Mesenchymal stem cell (in vitro differentiated cells and primary cell): ENCODE measurements around the gene SAMHD1.

Experiments used
- DNase-seq: peaks from one replicate; pipeline ENCODE4 v3.0.0-alpha.2; 2013
- H2AFZ ChIP-seq: one replicate; pipeline ENCODE4 v1.6.1; 2013; ENCODE audit warnings: low read depth, mild to moderate bottlenecking, control low read depth, inconsistent platforms, low read length, moderate library complexity
- H2AK5ac ChIP-seq: 2 replicates; pipeline ENCODE4 v1.6.1; 2013; ENCODE audit warnings: low read length, moderate library complexity, mild to moderate bottlenecking, inconsistent platforms; ENCODE audit not compliant: severe bottlenecking
- H2BK120ac ChIP-seq: one replicate; pipeline ENCODE4 v1.6.1; 2013; ENCODE audit warnings: low read depth, mild to moderate bottlenecking, inconsistent platforms, low read length, moderate library complexity
- H2BK12ac ChIP-seq, 2 experiments: one replicate each; pipeline ENCODE4 v1.6.1; 2013; ENCODE audit warnings: inconsistent platforms in 2 of 2, low read length in 2 of 2, mild to moderate bottlenecking in 2 of 2, moderate library complexity in 2 of 2, control low read depth in 1 of 2
- H2BK15ac ChIP-seq: one replicate; pipeline ENCODE4 v1.6.1; 2013; ENCODE audit warnings: mild to moderate bottlenecking, low read depth, inconsistent platforms; ENCODE audit not compliant: poor library complexity, severe bottlenecking
- H2BK5ac ChIP-seq: 2 replicates; pipeline ENCODE4 v1.6.1; 2013; ENCODE audit warnings: low read depth, mild to moderate bottlenecking, low read length, control low read depth, inconsistent platforms; ENCODE audit not compliant: poor library complexity, severe bottlenecking
- H3K14ac ChIP-seq, 2 experiments: one replicate each; pipeline ENCODE4 v1.6.1; 2013; ENCODE audit warnings: inconsistent platforms in 2 of 2, low read length in 2 of 2, control low read depth in 1 of 2, mild to moderate bottlenecking in 1 of 2, moderate library complexity in 1 of 2
- H3K18ac ChIP-seq, 2 experiments: one replicate each; pipeline ENCODE4 v1.6.1; 2013; ENCODE audit warnings: inconsistent platforms in 2 of 2, low read length in 2 of 2, control low read depth in 1 of 2, low read depth in 1 of 2, mild to moderate bottlenecking in 1 of 2
- H3K23ac ChIP-seq, 2 experiments: one replicate each; pipeline ENCODE4 v1.6.1; 2013; ENCODE audit warnings: inconsistent platforms in 2 of 2, low read length in 2 of 2, mild to moderate bottlenecking in 2 of 2, moderate library complexity in 2 of 2, control low read depth in 1 of 2
- H3K27ac ChIP-seq: 2 replicates; pipeline ENCODE4 v1.5.1; 2013; ENCODE audit warnings: mild to moderate bottlenecking, moderate library complexity, low read length, control low read depth, inconsistent platforms; ENCODE audit not compliant: poor library complexity, severe bottlenecking
- H3K27me3 ChIP-seq, 2 experiments: 2 replicates each; pipeline versions ENCODE4 v1.6.1 to v1.7.0; 2013; ENCODE audit warnings: low read length in 2 of 2, mild to moderate bottlenecking in 2 of 2, moderate library complexity in 2 of 2, control low read depth in 1 of 2, inconsistent platforms in 1 of 2; ENCODE audit not compliant: control insufficient read depth in 1 of 2, insufficient read depth in 1 of 2
- H3K36me3 ChIP-seq, 2 experiments: 2 replicates each; pipeline versions ENCODE4 v1.6.1 to v1.7.0; 2013; ENCODE audit warnings: low read length in 2 of 2, control low read depth in 1 of 2, inconsistent platforms in 1 of 2, low read depth in 1 of 2, mild to moderate bottlenecking in 1 of 2; ENCODE audit not compliant: insufficient read depth in 2 of 2, control insufficient read depth in 1 of 2
- H3K4ac ChIP-seq, 2 experiments: one replicate each; pipeline ENCODE4 v1.6.1; 2013; ENCODE audit warnings: inconsistent platforms in 2 of 2, low read length in 2 of 2, mild to moderate bottlenecking in 2 of 2, moderate library complexity in 2 of 2, control low read depth in 1 of 2, low read depth in 1 of 2
- H3K4me1 ChIP-seq: 2 replicates; pipeline ENCODE4 v1.6.1; 2013; ENCODE audit warnings: low read depth, low read length, control low read depth; ENCODE audit not compliant: control insufficient read depth, insufficient read depth
- H3K4me2 ChIP-seq: 2 replicates; pipeline ENCODE4 v1.6.1; 2013; ENCODE audit warnings: low read length, mild to moderate bottlenecking, inconsistent platforms; ENCODE audit not compliant: poor library complexity, severe bottlenecking
- H3K4me3 ChIP-seq, 2 experiments: 2 replicates each; pipeline versions ENCODE4 v1.5.1 to v1.7.0; 2013; ENCODE audit warnings: low read length in 2 of 2, mild to moderate bottlenecking in 2 of 2, control low read depth in 1 of 2, low read depth in 1 of 2; ENCODE audit not compliant: insufficient read depth in 1 of 2
- H3K79me1 ChIP-seq: replicated peaks from 2 replicates; pipeline ENCODE4 v1.6.1; 2013; ENCODE audit warnings: mild to moderate bottlenecking, control low read depth, low read length, inconsistent platforms; ENCODE audit not compliant: poor library complexity, severe bottlenecking
- H3K9ac ChIP-seq: 2 replicates; pipeline ENCODE4 v1.7.0; 2013; ENCODE audit warnings: mild to moderate bottlenecking, low read length, moderate library complexity
- H3K9me3 ChIP-seq: 2 replicates; pipeline ENCODE4 v1.7.0; 2013; ENCODE audit warnings: mild to moderate bottlenecking, low read length; ENCODE audit not compliant: control insufficient read depth
- H4K8ac ChIP-seq: one replicate; pipeline ENCODE4 v1.6.1; 2013; ENCODE audit warnings: inconsistent platforms, mild to moderate bottlenecking, low read length, moderate library complexity
- H4K91ac ChIP-seq: one replicate; pipeline ENCODE4 v1.6.1; 2013; ENCODE audit warnings: mild to moderate bottlenecking, low read length, inconsistent platforms
- WGBS: methylation state at CpG from one replicate; pipeline ENCODE4 v1.1.7; 2013; ENCODE audit warnings: mixed read lengths; 5-methylcytosine and 5-hydroxymethylcytosine counted together

The SAMHD1 gene

DNA sequence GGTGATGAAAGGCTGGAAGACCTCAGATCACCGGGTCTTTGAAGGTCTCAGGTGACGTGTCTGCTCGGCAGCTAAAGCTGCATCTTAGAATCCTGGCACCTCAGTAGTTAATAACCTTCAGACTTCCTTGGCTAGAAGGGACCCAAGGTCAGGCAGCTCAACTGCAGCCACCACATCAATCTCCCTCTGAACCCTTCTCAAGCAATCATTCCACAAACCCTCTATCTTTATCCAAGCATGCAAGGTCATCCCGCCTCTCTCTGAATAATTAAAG, 92.3 kb downstream of the SAMHD1 start:
- no peak overlapping the region for H2BK5ac ChIP-seq
- no peak overlapping the region for H2AFZ ChIP-seq
- no peaks in the 10 kb centered on the region for H3K9me3 ChIP-seq
- no peak overlapping the region for H4K8ac ChIP-seq
- H3K18ac ChIP-seq, result no peak overlapping the region
- no peak overlapping the region for H3K27ac ChIP-seq
- H2BK120ac ChIP-seq, result no peak overlapping the region
- no peaks in the 10 kb centered on the region for H3K27me3 ChIP-seq
- 96% methylated on average over 4 of the region's 4 CpGs for WGBS
- no peak overlapping the region for H4K91ac ChIP-seq
- H3K23ac ChIP-seq, result no peak overlapping the region
- H3K4me2 ChIP-seq, result no peak overlapping the region
- H3K14ac ChIP-seq, result no peak overlapping the region
- H3K36me3 ChIP-seq, result peaks cover 15 to 24% of the 10 kb centered on the region in 2 experiments
- no peak overlapping the region for H2BK12ac ChIP-seq
- peaks cover 18% of the 10 kb centered on the region for H3K79me1 ChIP-seq
- no peak overlapping the region for H3K4ac ChIP-seq
- H2BK15ac ChIP-seq, result no peak overlapping the region
- H2AK5ac ChIP-seq, result no peak overlapping the region
- peak overlapping the region; percentile 27 for H3K9ac ChIP-seq
- peaks cover 63% of the 10 kb centered on the region for H3K4me1 ChIP-seq
- H3K4me3 ChIP-seq, result no peak overlapping the region
- no peak for DNase-seq

DNA sequence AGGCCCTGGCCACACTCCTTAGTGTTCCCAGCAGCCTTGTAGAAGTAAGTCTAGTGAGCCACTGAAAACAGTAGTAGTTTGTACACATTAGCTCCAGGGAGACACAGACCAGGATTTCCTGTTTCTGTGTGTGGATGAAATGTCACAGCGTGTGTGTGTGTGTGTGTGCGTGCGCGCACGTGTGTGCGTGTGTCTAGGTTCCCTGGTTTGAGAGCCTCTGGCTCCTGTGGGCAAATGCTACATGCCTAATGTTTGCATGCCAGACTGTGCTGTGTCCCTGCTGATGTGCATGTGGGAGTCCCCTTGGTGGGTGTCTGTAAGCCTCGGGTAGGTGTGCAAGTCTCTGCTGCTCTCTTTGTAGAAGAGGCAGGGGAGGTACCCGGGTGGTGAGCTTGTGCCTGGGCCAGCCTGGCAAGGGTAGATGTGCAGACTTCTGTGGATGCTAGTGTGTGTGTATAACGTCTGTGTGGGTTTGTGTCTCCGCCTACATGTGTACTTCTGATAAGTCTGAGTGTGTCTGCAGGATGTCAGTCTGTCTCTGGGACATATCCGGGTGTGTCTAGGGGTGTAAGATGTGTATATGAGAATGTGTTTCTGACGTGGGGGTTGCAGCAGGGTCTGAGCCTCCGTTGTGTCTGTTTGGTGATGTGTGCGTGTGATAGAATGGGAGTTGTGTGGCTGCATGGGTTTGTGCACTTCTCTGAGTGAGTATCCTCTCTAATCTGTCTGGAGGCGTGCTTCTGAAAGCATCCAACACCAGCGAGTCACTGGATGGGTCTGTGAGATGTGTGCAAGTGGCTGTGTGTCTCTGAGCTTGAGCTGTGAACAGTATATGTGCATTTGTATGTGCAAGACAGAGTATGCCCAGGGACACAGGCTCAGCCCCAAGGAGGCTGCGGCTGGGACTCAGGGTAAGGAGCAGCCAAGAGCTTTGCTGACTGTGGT, 94.5 kb downstream of the SAMHD1 start:
- Histone ChIP-seq H2BK5ac (no peak overlapping the region), H3K9me3 (no peaks in the 10 kb centered on the region), H3K9ac (peak overlapping the region; percentile 13), H3K14ac (peak overlapping the region in 1 of 2 experiments; percentile 89), H2BK12ac (peak overlapping the region; percentile 18 to 75), H3K4ac (peak overlapping the region in 1 of 2 experiments; percentile 19), H3K79me1 (peaks cover 26% of the 10 kb centered on the region), H3K4me2 (no peak overlapping the region), H4K91ac (peak overlapping the region; percentile 59), H3K27me3 (no peaks in the 10 kb centered on the region), H3K4me1 (peaks cover 56% of the 10 kb centered on the region), H2AK5ac (peak overlapping the region; percentile 17), H3K27ac (no peak overlapping the region), H2BK15ac (no peak overlapping the region), H3K23ac (peak overlapping the region in 1 of 2 experiments; percentile 53), H3K4me3 (no peak overlapping the region), H4K8ac (no peak overlapping the region), H3K18ac (peak overlapping the region; percentile 35 to 81), H2BK120ac (peak overlapping the region; percentile 78), H2AFZ (no peak overlapping the region), H3K36me3 (peaks cover 19 to 36% of the 10 kb centered on the region in 2 experiments)
- DNase-seq, result peak; percentile 81
- 72% methylated on average over 17 of the region's 17 CpGs for WGBS

DNA sequence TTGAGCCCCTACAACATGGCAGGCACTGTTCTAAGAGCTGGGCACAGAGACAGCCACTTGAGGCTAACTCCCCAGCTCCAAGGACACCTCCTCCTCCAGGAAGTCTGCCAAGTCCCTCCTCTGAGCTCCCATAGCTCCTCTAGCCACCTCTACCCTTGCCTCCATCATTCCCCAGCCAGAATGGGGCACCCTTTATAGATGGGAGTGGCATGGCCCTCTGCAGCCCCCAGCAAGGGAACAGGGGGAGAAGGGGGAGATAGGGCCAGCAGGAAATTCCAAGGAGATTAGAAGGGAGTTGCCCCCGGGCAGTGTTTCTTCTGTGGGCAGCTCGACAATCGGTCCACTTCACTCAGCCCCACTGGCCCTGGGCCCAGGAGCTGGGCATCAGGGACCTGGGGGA, 95.3 kb downstream of the SAMHD1 start:
- Histone ChIP-seq H3K4me3 (no peak overlapping the region), H3K4me2 (no peak overlapping the region), H3K9me3 (no peaks in the 10 kb centered on the region), H2AFZ (no peak overlapping the region), H3K4me1 (peaks cover 50% of the 10 kb centered on the region), H2BK5ac (no peak overlapping the region), H3K36me3 (peaks cover 19 to 36% of the 10 kb centered on the region in 2 experiments), H2BK12ac (no peak overlapping the region), H3K23ac (no peak overlapping the region), H3K27me3 (no peaks in the 10 kb centered on the region), H3K79me1 (peaks cover 28% of the 10 kb centered on the region), H2AK5ac (no peak overlapping the region), H3K4ac (peak overlapping the region in 1 of 2 experiments; percentile 19), H2BK120ac (peak overlapping the region; percentile 78), H3K9ac (peak overlapping the region; percentile 68), H4K8ac (peak overlapping the region; percentile 88), H4K91ac (peak overlapping the region; percentile 59), H3K14ac (no peak overlapping the region), H2BK15ac (peak overlapping the region; percentile 23), H3K18ac (peak overlapping the region; percentile 29 to 35), H3K27ac (no peak overlapping the region)
- 43% methylated on average over 3 of the region's 3 CpGs for WGBS
- DNase-seq, result no peak

DNA sequence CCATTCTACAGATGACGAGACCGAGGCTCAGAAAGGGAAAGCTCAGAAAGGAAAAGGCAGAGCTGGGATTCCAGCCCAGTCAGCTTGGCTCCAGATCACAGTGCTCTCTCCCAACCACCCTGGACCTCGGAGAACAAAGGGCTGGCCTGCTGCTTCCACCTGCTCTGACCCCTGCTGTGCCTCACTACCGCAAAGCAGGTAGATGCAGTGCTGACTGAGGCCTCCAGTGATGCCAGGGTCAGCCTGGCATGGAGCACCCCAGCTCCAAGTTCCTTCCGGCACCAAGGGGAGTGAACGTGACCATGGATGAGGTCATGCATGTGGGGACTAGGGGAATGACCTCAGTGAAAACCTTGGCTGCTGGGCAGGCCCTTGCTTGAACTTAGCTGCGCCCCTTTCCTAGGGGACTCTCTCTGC, 96.3 kb downstream of the SAMHD1 start:
- no peaks in the 10 kb centered on the region for H3K9me3 ChIP-seq
- no peaks in the 10 kb centered on the region for H3K27me3 ChIP-seq
- H3K27ac ChIP-seq, result no peak overlapping the region
- H2AK5ac ChIP-seq, result no peak overlapping the region
- peak overlapping the region; percentile 1 for H4K91ac ChIP-seq
- 92% methylated on average over 7 of the region's 7 CpGs for WGBS
- H2BK15ac ChIP-seq, result no peak overlapping the region
- H3K18ac ChIP-seq, result peak overlapping the region in 1 of 2 experiments; percentile 29
- no peak overlapping the region for H2BK12ac ChIP-seq
- peak overlapping the region in 1 of 2 experiments; percentile 1 for H3K23ac ChIP-seq
- peak overlapping the region in 1 of 2 experiments; percentile 25 for H3K4me3 ChIP-seq
- no peak overlapping the region for H2BK120ac ChIP-seq
- no peak overlapping the region for H2BK5ac ChIP-seq
- H3K4me1 ChIP-seq, result peaks cover 41% of the 10 kb centered on the region
- peak overlapping the region in 1 of 2 experiments; percentile 63 for H3K14ac ChIP-seq
- H3K36me3 ChIP-seq, result peaks cover 11 to 31% of the 10 kb centered on the region in 2 experiments
- H3K4ac ChIP-seq, result no peak overlapping the region
- peaks cover 27% of the 10 kb centered on the region for H3K79me1 ChIP-seq
- no peak for DNase-seq
- H3K4me2 ChIP-seq, result no peak overlapping the region
- peak overlapping the region; percentile 68 for H3K9ac ChIP-seq
- no peak overlapping the region for H2AFZ ChIP-seq
- peak overlapping the region; percentile 70 for H4K8ac ChIP-seq
